Ovary (tissue), 3 donors: ENCODE measurements around the gene NR2E3.

ENCODE experiments used
- CTCF ChIP-seq, 3 donors: fragments of 450-650 bp in 2 of 3; fragments of 200-600 bp in 1 of 3; IDR thresholded peaks; one replicate each; pipeline versions ENCODE4 v1.5.1 to v1.8.0; 2016 to 2022; ENCODE audit warnings: antibody characterized with exemption in 3 of 3, mild to moderate bottlenecking in 1 of 3
- EP300 ChIP-seq: sonication (generic); formaldehyde crosslinking; IDR thresholded peaks from one replicate; pipeline ENCODE4 v1.6.1; 2017; ENCODE audit warnings: antibody characterized with exemption
- donor health status: DM: no; HTN: no; CAD: no.

- TF ChIP-seq EP300 (no peak), CTCF (IDR thresholded peaks at IDR 0.05) (no peak)
Measured at GRCh38 chr15:71798641-71799040, 11.7 kb upstream of the NR2E3 start.
